K562 (cell line): Measurements from ENCODE around the gene NFIB. TPM values are rescaled to one million over a fixed set of nuclear protein-coding genes. Genes with fewer than 3 reads are reported as not detected.

Source experiments
- ATAC-seq: fragments of 200-7000 bp; cut with Tn5 transposase; 3 replicates; pipeline ENCODE4 v1.9.1; 2020; ENCODE audit warnings: moderate library complexity
- BruUV-seq: library from RNA; stranded (reverse); fragments of 400-500 nt; replicated peaks from 2 replicates; lab custom pipeline; 2021; lab: Mats Ljungman, UMichigan
- CTCF ChIA-PET: fragments of 300-600 bp; formaldehyde crosslinking; extraction: SDS; loops from one replicate; lab custom pipeline; 2021; ENCODE audit warnings: low intra/inter-chr PET ratio; lab: Yijun Ruan, JAX
- POLR2A ChIA-PET: fragments of 300-600, 350-650 bp; sonication (Branson Sonifier 250); formaldehyde crosslinking; extraction: SDS; loops from one replicate; lab custom pipeline; 2021; ENCODE audit warnings: antibody characterized with exemption, inconsistent platforms; lab: Yijun Ruan, JAX
- DNase-seq, 4 experiments: peaks; one replicate each; pipeline versions ENCODE4 v3.0.0 to v3.0.0-alpha.2; 2011 to 2018; ENCODE audit warnings: low spot score in 3 of 4, mixed read lengths in 3 of 4; ENCODE audit errors: extremely low read depth in 1 of 4
- FAIRE-seq: peaks from 2 replicates; lab custom pipeline; 2011; peaks lifted over from hg19 to GRCh38; lab: Jason Lieb, UNC
- H2AFZ ChIP-seq: 2 replicates; pipeline ENCODE4 v1.6.0; 2011; ENCODE audit warnings: low read depth, low read length, control low read depth, inconsistent platforms
- H3K27ac ChIP-seq: fragments of 200-600 bp; 3 replicates; pipeline ENCODE4 v1.8.0; 2011; ENCODE audit warnings: low read depth, mild to moderate bottlenecking, control low read depth, inconsistent platforms, low read length, moderate library complexity, mixed read lengths; ENCODE audit errors: extremely low read depth
- H3K27me3 ChIP-seq, 2 experiments: fragments of 300-600 bp in 1 of 2; 2 replicates in 1 of 2; 3 replicates in 1 of 2; pipeline versions ENCODE4 v1.6.0 to v1.8.0; 2011; ENCODE audit warnings: inconsistent platforms in 2 of 2, low read length in 2 of 2, mild to moderate bottlenecking in 1 of 2, mixed read lengths in 1 of 2, moderate library complexity in 1 of 2; ENCODE audit not compliant: control insufficient read depth in 2 of 2, insufficient read depth in 2 of 2
- H3K36me3 ChIP-seq: fragments of 300-600 bp; 3 replicates; pipeline ENCODE4 v1.8.0; 2011; ENCODE audit warnings: mild to moderate bottlenecking, low read length, inconsistent platforms; ENCODE audit not compliant: control insufficient read depth, insufficient read depth
- H3K4me1 ChIP-seq, 2 experiments: fragments of 200-600 bp in 1 of 2; replicated peaks in 1 of 2; 2 replicates in 1 of 2; 3 replicates in 1 of 2; pipeline versions ENCODE4 v1.5.1 to v1.8.0; 2011; ENCODE audit warnings: inconsistent platforms in 2 of 2, low read length in 2 of 2, mild to moderate bottlenecking in 1 of 2, mixed read lengths in 1 of 2, moderate library complexity in 1 of 2; ENCODE audit not compliant: control insufficient read depth in 2 of 2, insufficient read depth in 2 of 2
- H3K4me2 ChIP-seq: 2 replicates; pipeline ENCODE4 v1.6.1; 2011; ENCODE audit warnings: low read length, control low read depth, inconsistent platforms, mixed read lengths; ENCODE audit not compliant: insufficient read depth
- H3K4me3 ChIP-seq: fragments of 200-600 bp; sonication (generic), shearing (Covaris generic); 2 replicates; pipeline ENCODE4 v1.5.1; 2016; ENCODE audit warnings: control low read depth, inconsistent platforms
- H3K79me2 ChIP-seq: fragments of 200-600 bp; 3 replicates; pipeline ENCODE4 v1.8.0; 2011; ENCODE audit warnings: low read length, inconsistent platforms; ENCODE audit not compliant: control insufficient read depth, insufficient read depth
- H3K9ac ChIP-seq, 2 experiments: 2 replicates each; pipeline versions ENCODE4 v1.6.0 to v1.6.1; 2011; ENCODE audit warnings: low read depth in 2 of 2, low read length in 2 of 2, control low read depth in 1 of 2, inconsistent platforms in 1 of 2, mild to moderate bottlenecking in 1 of 2, mixed read lengths in 1 of 2; ENCODE audit not compliant: insufficient read depth in 1 of 2
- H3K9me1 ChIP-seq: one replicate; pipeline ENCODE4 v1.6.0; 2011; ENCODE audit warnings: inconsistent platforms, mild to moderate bottlenecking, low read length, moderate library complexity; ENCODE audit not compliant: control insufficient read depth, insufficient read depth
- H3K9me3 ChIP-seq: replicated peaks from 2 replicates; pipeline ENCODE4 v1.5.1; 2011; ENCODE audit warnings: low read depth, low read length, inconsistent platforms; ENCODE audit not compliant: control insufficient read depth, insufficient read depth
- H4K20me1 ChIP-seq: replicated peaks from 2 replicates; pipeline ENCODE4 v1.6.1; 2011; ENCODE audit warnings: low read length, inconsistent platforms, mixed read lengths; ENCODE audit not compliant: control insufficient read depth, insufficient read depth
- FOSL1 ChIP-seq: fragments of 200-800 bp; sonication (Bioruptor generic); conservative IDR thresholded peaks from 2 replicates; pipeline ENCODE4 v1.6.1; 2016; ENCODE audit warnings: missing genetic modification characterization, missing compliant biosample characterization
- JUNB ChIP-seq: fragments of 450-650 bp; formaldehyde crosslinking; conservative IDR thresholded peaks from 2 replicates; pipeline ENCODE4 v1.4.0; 2020; ENCODE audit warnings: mild to moderate bottlenecking
- PTTG1 ChIP-seq: fragments of 450-650 bp; IDR thresholded peaks from 2 replicates; pipeline ENCODE4 v1.6.1; 2016; ENCODE audit warnings: low read depth, mild to moderate bottlenecking, missing genetic modification characterization, missing compliant biosample characterization
- WHSC1 ChIP-seq: IDR thresholded peaks from one replicate; pipeline ENCODE4 v1.6.1; 2012; ENCODE audit warnings: low read length, control low read depth, inconsistent platforms
- ZNF431 ChIP-seq: sonication (generic); formaldehyde crosslinking; IDR thresholded peaks from 2 replicates; pipeline ENCODE4 v1.8.0; 2022; ENCODE audit warnings: mild to moderate bottlenecking, missing genetic modification reagents
- ZNF551 ChIP-seq: fragments of 250-450 bp; sonication (Bioruptor Pico); IDR thresholded peaks from 2 replicates; pipeline ENCODE4 v1.5.0; 2021; ENCODE audit warnings: mild to moderate bottlenecking, moderate library complexity
- WGBS: fragments of 100-300 bp; shearing (Covaris generic); methylation state at CpG from one replicate; pipeline ENCODE4 v1.1.6; 2016; ENCODE audit warnings: low coverage, mixed read lengths; ENCODE audit not compliant: insufficient coverage; ENCODE audit errors: missing lambda C conversion rate; 5-methylcytosine and 5-hydroxymethylcytosine counted together
- in situ Hi-C: fragments of 300-500 bp; cut with MboI; formaldehyde crosslinking; loops from 4 replicates; pipeline ENCODE4 v1.15.0; 2018; ENCODE audit warnings: inconsistent platforms, mixed read lengths
- intact Hi-C: fragments of 100-400 bp; cut with micrococcal nuclease; formaldehyde crosslinking; loops from 2 replicates; pipeline ENCODE4 v1.14.2; 2022
- polyA plus RNA-seq, 8 experiments: library from polyadenylated mRNA; depleted of rRNA in 4 of 8; stranded (reverse) in 5 of 8; unstranded in 3 of 8; fragments of >200 nt; fragmentation: Nextera tagmentation in 2 of 8; fragmentation: Illumina TruSeq in 1 of 8; extraction: Ambion mirVana in 2 of 8; extraction: Trizol in 1 of 8; gene quantifications; 2 replicates each; pipeline versions ENCODE4 v1.2.1 to v1.2.3, GENCODE V29; 2011 to 2014; ENCODE audit warnings: inconsistent platforms in 1 of 8, missing spikeins in 1 of 8
- total RNA-seq, 7 experiments: library from RNA; depleted of rRNA in 6 of 7; stranded (reverse); fragments of >200 nt in 6 of 7; fragmentation: Illumina TruSeq in 2 of 7; extraction: Trizol in 2 of 7; gene quantifications; 2 replicates each; pipeline versions ENCODE4 v1.2.1 to v1.2.3, GENCODE V29; 2011 to 2021; ENCODE audit warnings: low replicate concordance in 1 of 7
- TF ChIP-seq, protein P1 (sequence below): fragments of 450-650 bp; IDR thresholded peaks from 2 replicates; pipeline ENCODE4 v1.6.1; 2017; ENCODE audit warnings: mild to moderate bottlenecking, moderate library complexity
- TF ChIP-seq, protein P2 (sequence below): fragments of 450-650 bp; formaldehyde crosslinking; IDR thresholded peaks from 2 replicates; pipeline ENCODE4 v1.4.0; 2020; ENCODE audit warnings: mild to moderate bottlenecking, moderate library complexity
- TF ChIP-seq, protein P3 (sequence below): fragments of 450-650 bp; IDR thresholded peaks from 2 replicates; pipeline ENCODE4 v1.6.1; 2014; ENCODE audit warnings: low read depth, mild to moderate bottlenecking, moderate library complexity, borderline replicate concordance
- TF ChIP-seq, protein P4 (sequence below): fragments of 250-450 bp; sonication (Bioruptor Pico); IDR thresholded peaks from 2 replicates; pipeline ENCODE4 v1.5.1; 2021; ENCODE audit warnings: mild to moderate bottlenecking

The NFIB gene
- total and polyA plus RNA-seq, 9 of the 15 experiments (the other 6 are each of a cell fraction or from before 2014, with no cell fraction given) = 1.2 to 3.3 (median 1.9) TPM

DNA sequence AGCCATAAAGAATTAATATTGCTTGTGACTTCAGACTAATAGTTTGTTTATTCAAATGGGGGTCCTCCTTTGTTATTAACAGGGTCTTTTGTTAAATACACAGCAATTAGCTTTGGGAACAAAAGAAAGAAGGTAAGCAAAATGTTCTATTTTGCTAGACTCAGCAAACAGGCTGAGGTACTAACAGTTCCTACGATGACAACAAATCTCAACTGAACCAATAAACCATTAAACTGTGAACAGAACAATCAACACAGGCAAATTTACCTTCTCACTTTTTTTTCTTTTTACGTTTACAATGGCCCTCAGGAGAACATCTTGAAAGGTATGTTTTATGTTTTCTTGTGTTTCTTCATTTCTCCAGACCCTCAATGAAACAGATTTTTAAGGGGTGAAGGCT lies 207.2 kb downstream of the NFIB start:
- 41% methylated on average over 2 of the region's 2 CpGs for WGBS
- no peaks in the 10 kb centered on the region for H3K79me2 ChIP-seq
- no peak for TF ChIP-seq FOSL1 (tag)
- H3K9ac ChIP-seq = no peak overlapping the region
- ChIA-PET CTCF (no interaction called here), POLR2A (no interaction called here)
- in situ Hi-C loops = no loop called here
- no peaks in the 10 kb centered on the region for H3K9me1 ChIP-seq
- H3K4me2 ChIP-seq = no peak overlapping the region
- no peaks in the 10 kb centered on the region for H3K27me3 ChIP-seq
- no peaks in the 10 kb centered on the region for H3K36me3 ChIP-seq
- no peak overlapping the region for H3K27ac ChIP-seq
- H3K4me3 ChIP-seq = no peak overlapping the region
- ATAC-seq (no peak), FAIRE-seq (no peak), DNase-seq (no peak)
- no peaks in the 10 kb centered on the region for H3K9me3 ChIP-seq
- no peak overlapping the region for H2AFZ ChIP-seq
- H3K4me1 ChIP-seq = peaks cover 0 to 5% of the 10 kb centered on the region in 2 experiments; a peak in 2 of 5 replicates
- no TSS peak for BruUV-seq
- intact Hi-C loops = no loop called here
- no peaks in the 10 kb centered on the region for H4K20me1 ChIP-seq

DNA sequence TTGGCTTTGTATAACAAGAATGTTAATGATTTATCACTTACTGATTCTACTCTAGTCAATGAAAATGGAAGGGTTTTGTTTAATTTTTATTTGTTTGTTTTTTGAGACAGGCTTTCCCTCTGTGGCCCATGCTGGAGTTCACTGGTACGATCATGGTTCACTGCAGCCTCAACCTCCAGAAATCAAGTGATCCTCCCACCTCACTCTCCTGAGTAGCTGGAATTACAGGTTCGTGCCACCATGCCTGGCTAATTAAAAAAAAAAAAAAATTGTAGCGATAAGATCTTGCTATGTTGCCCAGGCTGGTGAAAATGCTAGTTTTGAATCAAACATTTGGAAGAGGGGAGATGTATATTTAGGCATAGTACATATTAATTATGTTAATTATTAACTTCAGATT lies 209.4 kb downstream of the NFIB start:
- in situ Hi-C loops = no loop called here
- Histone ChIP-seq H3K9me3 (no peaks in the 10 kb centered on the region), H3K9ac (no peak overlapping the region), H3K27ac (no peak overlapping the region), H3K79me2 (no peaks in the 10 kb centered on the region), H3K36me3 (no peaks in the 10 kb centered on the region), H3K27me3 (no peaks in the 10 kb centered on the region), H3K4me3 (no peak overlapping the region), H2AFZ (no peak overlapping the region), H3K9me1 (no peaks in the 10 kb centered on the region), H3K4me2 (no peak overlapping the region), H4K20me1 (no peaks in the 10 kb centered on the region), H3K4me1 (peaks cover 0 to 5% of the 10 kb centered on the region in 2 experiments; a peak in 2 of 5 replicates)
- CTCF ChIA-PET = no interaction called here
- ATAC-seq (no peak), DNase-seq (no peak), FAIRE-seq (no peak)
- intact Hi-C loops = no loop called here
- POLR2A ChIA-PET = no interaction called here
- BruUV-seq = no TSS peak
- 33% methylated on average over 3 of the region's 3 CpGs for WGBS
- no peak for TF ChIP-seq ZNF431
- TF ChIP-seq, protein P1, sequence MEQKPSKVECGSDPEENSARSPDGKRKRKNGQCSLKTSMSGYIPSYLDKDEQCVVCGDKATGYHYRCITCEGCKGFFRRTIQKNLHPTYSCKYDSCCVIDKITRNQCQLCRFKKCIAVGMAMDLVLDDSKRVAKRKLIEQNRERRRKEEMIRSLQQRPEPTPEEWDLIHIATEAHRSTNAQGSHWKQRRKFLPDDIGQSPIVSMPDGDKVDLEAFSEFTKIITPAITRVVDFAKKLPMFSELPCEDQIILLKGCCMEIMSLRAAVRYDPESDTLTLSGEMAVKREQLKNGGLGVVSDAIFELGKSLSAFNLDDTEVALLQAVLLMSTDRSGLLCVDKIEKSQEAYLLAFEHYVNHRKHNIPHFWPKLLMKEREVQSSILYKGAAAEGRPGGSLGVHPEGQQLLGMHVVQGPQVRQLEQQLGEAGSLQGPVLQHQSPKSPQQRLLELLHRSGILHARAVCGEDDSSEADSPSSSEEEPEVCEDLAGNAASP = no peak
- no peak for TF ChIP-seq PTTG1 (tag)
- no peak for TF ChIP-seq ZNF551
- TF ChIP-seq, protein P2, sequence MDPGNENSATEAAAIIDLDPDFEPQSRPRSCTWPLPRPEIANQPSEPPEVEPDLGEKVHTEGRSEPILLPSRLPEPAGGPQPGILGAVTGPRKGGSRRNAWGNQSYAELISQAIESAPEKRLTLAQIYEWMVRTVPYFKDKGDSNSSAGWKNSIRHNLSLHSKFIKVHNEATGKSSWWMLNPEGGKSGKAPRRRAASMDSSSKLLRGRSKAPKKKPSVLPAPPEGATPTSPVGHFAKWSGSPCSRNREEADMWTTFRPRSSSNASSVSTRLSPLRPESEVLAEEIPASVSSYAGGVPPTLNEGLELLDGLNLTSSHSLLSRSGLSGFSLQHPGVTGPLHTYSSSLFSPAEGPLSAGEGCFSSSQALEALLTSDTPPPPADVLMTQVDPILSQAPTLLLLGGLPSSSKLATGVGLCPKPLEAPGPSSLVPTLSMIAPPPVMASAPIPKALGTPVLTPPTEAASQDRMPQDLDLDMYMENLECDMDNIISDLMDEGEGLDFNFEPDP (CRISPR knock-in tag) = no peak
- TF ChIP-seq, protein P3, sequence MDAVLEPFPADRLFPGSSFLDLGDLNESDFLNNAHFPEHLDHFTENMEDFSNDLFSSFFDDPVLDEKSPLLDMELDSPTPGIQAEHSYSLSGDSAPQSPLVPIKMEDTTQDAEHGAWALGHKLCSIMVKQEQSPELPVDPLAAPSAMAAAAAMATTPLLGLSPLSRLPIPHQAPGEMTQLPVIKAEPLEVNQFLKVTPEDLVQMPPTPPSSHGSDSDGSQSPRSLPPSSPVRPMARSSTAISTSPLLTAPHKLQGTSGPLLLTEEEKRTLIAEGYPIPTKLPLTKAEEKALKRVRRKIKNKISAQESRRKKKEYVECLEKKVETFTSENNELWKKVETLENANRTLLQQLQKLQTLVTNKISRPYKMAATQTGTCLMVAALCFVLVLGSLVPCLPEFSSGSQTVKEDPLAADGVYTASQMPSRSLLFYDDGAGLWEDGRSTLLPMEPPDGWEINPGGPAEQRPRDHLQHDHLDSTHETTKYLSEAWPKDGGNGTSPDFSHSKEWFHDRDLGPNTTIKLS = no peak
- no peak for TF ChIP-seq JUNB
- no peak for TF ChIP-seq WHSC1
- TF ChIP-seq, protein P4, sequence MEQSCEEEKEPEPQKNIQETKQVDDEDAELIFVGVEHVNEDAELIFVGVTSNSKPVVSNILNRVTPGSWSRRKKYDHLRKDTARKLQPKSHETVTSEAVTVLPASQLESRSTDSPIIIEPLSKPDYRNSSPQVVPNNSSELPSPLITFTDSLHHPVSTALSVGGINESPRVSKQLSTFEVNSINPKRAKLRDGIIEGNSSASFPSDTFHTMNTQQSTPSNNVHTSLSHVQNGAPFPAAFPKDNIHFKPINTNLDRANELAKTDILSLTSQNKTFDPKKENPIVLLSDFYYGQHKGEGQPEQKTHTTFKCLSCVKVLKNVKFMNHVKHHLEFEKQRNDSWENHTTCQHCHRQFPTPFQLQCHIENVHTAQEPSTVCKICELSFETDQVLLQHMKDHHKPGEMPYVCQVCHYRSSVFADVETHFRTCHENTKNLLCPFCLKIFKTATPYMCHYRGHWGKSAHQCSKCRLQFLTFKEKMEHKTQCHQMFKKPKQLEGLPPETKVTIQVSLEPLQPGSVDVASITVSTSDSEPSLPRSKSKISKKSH (CRISPR knock-in tag) = no peak
